Dendritic cell treated with granulocyte-macrophage colony-stimulating factor and Interleukin-4, amounts not matched to agents 40 ng/mL and 50 ng/mL, for 4 days (primary cell): ENCODE measurements around the gene SAMD4A.

Source experiments
- H3K27ac Mint-ChIP-seq: one replicate; pipeline ENCODE4 v1.8.0; 2022; ENCODE audit warnings: mild to moderate bottlenecking, mixed read lengths
- H3K27me3 Mint-ChIP-seq: one replicate; pipeline ENCODE4 v1.8.0; 2022; ENCODE audit warnings: mild to moderate bottlenecking, mixed read lengths
- H3K36me3 Mint-ChIP-seq: one replicate; pipeline ENCODE4 v1.8.0; 2022; ENCODE audit warnings: low read depth, mixed read lengths
- H3K4me1 Mint-ChIP-seq: one replicate; pipeline ENCODE4 v1.8.0; 2022; ENCODE audit warnings: low read depth, mixed read lengths
- H3K4me3 Mint-ChIP-seq: one replicate; pipeline ENCODE4 v1.8.0; 2022; ENCODE audit warnings: mild to moderate bottlenecking, moderate library complexity, mixed read lengths
- H3K9me3 Mint-ChIP-seq: one replicate; pipeline ENCODE4 v1.8.0; 2022; ENCODE audit warnings: mixed read lengths
- intact Hi-C: fragments of 100-400 bp; cut with micrococcal nuclease; formaldehyde crosslinking; loops from one replicate; pipeline ENCODE4 v1.15.0; 2022

The SAMD4A gene

DNA sequence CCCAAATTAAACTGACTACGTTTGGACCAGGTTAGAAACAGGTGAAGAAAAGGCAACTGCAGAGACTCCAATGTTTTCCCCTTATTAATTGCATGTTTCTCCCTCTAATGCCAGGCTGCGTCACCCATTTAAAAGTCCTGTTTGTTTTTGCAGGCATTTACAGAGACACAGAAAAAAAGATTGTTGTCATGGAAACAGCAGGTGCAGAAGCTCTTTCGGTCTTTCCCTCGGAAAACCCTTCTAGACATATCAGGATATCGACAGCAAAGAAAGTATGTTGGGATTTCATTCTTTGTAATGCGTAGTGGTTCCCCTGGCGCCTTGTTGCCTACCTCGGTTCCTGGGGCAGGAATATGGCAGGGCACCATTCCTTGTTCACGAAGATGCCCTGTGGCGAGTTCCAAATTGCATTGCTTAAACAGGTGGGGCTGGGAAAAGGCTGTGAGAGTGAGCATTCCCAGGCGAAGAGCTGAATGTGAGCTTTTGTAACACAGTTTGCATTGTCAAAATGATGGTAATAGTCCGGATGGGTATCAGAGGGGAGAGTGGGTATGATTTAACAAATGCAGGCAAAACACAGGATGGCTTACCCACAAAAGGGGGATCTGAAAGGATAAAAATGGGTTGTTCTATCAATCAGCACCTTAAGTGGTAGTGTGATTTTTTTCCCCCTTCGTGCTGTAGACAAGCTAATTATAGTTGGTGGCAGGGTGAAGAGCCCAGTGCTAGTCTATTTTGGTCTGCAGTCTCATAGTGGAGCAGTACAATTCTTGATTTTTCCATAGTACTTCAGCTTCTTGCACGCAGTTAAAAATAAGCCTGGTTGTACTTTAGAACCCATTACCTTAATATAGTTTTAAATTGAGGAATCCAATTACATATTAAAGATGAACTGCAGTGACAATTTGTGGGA lies 203.3 kb downstream of the SAMD4A start:
- no peak overlapping the region for H3K4me3 Mint-ChIP-seq
- intact Hi-C loops, result loop anchor here (5.0 kb wide), 1 partner anchor 78 kb away; no protein-coding TSS in a partner anchor
- H3K27me3 Mint-ChIP-seq, result peaks cover 25% of the 10 kb centered on the region
- H3K27ac Mint-ChIP-seq, result no peak overlapping the region
- no peaks in the 10 kb centered on the region for H3K9me3 Mint-ChIP-seq
- H3K36me3 Mint-ChIP-seq, result no peaks in the 10 kb centered on the region
- H3K4me1 Mint-ChIP-seq, result peaks cover 24% of the 10 kb centered on the region

DNA sequence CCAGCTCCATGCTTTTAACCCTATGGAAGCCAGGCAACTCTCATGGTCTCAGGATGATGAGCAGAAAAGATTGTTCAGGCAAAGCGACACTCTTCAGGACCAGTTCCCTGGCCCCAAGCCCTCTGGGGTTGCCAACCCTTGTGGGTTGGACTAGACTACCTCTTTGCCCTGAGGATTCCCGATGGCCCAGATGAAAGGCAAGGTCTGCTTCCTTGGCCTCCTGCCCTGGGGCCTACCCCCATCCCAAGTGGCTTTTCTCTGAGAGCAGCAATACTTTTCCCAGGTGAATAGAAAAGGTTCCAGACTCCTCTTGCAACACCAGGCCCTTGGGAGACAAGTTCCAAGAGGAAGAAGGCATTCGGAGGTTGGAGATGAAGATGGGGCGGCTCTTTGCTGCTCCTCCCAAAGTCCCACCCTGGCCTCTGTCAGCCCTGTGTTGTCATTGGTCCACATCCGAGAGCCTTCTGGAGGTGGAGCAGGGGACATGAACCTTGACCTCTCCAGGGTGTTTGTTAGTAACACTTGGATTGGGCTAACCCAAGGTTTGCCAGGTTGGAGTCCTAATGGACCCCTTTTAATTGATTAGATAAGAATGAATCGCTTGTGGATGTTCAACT lies 204.6 kb downstream of the SAMD4A start:
- Mint-ChIP-seq H3K4me3 (no peak overlapping the region), H3K27me3 (peaks cover 27% of the 10 kb centered on the region), H3K9me3 (no peaks in the 10 kb centered on the region), H3K4me1 (peaks cover 32% of the 10 kb centered on the region), H3K27ac (no peak overlapping the region), H3K36me3 (no peaks in the 10 kb centered on the region)
- intact Hi-C loops, result loop anchor here (2.0 to 5.0 kb wide), 2 partner anchors 41 to 79 kb away; no protein-coding TSS in a partner anchor

GRCh38 chr14:54772451-54772881 lies 205.5 kb downstream of the SAMD4A start:
- H3K4me1 Mint-ChIP-seq, result peaks cover 41% of the 10 kb centered on the region
- intact Hi-C loops, result loop anchor here (2.0 to 5.0 kb wide), 2 partner anchors 42 to 80 kb away; no protein-coding TSS in a partner anchor
- H3K27ac Mint-ChIP-seq, result peak overlapping the region; percentile 79
- H3K4me3 Mint-ChIP-seq, result no peak overlapping the region
- no peaks in the 10 kb centered on the region for H3K9me3 Mint-ChIP-seq
- peaks cover 32% of the 10 kb centered on the region for H3K27me3 Mint-ChIP-seq
- H3K36me3 Mint-ChIP-seq, result no peaks in the 10 kb centered on the region

DNA sequence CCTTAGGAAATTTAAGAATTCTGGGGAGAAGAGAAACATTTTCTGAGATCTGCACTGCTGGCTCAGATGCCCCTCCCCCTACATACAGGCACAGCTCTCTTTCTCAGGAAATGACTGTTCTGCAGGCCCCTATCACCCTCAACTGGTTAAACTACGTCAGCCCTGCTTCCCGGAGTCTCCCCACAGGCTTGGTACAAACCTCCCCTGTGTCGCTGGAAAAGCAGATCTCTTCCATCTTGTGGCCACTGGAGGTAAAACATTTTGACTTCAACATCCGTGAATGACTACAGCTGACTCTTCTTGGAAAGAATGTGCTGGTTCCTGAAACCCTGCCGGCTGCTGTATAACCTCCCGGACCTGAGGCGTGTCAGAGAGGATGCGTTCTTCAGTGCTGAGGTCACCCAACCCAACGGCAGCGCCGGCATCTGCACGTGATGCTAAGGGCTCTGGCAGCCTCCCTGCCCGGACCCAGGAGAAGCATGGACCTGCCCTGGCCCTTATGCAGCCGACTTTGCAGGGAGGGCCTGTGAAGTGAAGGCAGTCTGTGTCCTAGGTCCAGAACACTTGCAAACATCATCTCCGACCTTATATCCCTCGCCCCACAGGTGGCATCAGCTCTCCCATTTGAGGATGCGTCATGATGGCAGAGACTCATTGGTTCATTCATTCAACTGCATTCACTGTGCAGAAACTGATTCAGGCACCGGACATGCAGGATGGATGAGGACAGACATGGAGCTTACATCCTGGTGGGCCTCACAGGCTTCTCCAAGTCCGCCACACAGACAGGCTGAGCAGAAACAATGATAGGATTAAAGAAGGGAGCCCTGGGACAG lies 206.5 kb downstream of the SAMD4A start:
- peaks cover 50% of the 10 kb centered on the region for H3K4me1 Mint-ChIP-seq
- intact Hi-C loops, result loop anchor here (1.0 to 5.0 kb wide), 3 partner anchors 43 to 209 kb away; no protein-coding TSS in a partner anchor

DNA sequence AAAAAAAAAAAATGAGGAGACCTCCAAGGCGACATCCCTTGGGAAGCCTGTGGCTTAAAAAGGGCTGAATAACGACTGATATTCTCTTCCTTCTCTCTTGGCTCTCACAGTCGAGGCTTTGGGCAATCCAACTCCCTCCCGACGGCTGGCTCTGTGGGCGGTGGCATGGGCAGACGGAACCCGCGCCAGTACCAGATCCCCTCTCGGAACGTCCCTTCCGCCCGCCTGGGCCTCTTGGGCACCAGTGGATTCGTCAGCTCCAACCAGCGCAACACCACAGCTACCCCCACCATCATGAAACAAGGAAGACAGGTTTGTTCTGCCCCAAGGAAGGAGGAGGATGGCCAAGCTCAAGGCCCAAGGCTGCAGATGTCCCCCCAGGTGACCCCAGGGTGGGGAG lies 207.9 kb downstream of the SAMD4A start:
- Mint-ChIP-seq H3K4me3 (no peak overlapping the region), H3K36me3 (no peaks in the 10 kb centered on the region), H3K27me3 (peaks cover 38% of the 10 kb centered on the region), H3K4me1 (peaks cover 60% of the 10 kb centered on the region), H3K27ac (no peak overlapping the region), H3K9me3 (no peaks in the 10 kb centered on the region)
- intact Hi-C loops, result loop anchor here (5.0 kb wide), 1 partner anchor 83 kb away; no protein-coding TSS in a partner anchor

More for the DNA sequence above, 206.5 kb downstream of the SAMD4A start:
- Mint-ChIP-seq H3K36me3 (no peaks in the 10 kb centered on the region), H3K9me3 (no peaks in the 10 kb centered on the region), H3K27me3 (peaks cover 35% of the 10 kb centered on the region), H3K27ac (peak overlapping the region; percentile 79), H3K4me3 (peak overlapping the region; percentile 57)

DNA sequence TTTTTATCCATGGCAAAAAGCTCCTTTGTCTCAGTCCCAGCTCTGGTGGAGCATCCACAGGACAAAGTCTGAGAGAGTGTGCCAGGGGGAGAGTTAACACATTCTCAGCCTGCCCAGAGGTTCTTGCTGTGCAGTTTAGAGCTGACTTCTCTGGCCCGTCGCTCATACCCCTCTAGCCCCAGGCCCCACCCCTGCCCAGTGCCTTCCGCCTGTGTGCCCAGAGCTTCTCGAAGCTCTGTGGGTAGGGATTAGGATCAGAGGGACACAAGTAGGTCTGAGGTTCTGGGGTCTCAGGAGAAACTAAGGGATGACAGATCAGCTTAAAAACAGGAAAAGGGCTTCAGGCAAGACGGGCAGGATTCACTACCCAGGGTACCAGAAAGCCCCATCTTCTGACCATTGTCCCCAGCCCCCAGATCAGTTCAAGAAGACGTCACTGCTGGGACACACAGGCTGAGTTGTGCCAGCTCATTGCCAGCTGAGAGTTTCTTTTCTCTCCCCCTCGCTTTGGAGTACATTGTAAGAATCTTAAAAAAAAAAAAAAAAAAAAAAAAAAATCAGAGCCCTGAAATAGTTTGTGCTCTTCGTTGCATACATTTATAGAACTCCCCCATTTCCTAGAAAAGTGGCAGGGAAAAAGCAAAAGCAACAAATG lies 208.7 kb downstream of the SAMD4A start:
- Mint-ChIP-seq H3K27ac (peak overlapping the region; percentile 15), H3K36me3 (no peaks in the 10 kb centered on the region), H3K4me1 (peaks cover 65% of the 10 kb centered on the region)

GRCh38 chr14:54776361-54777001 lies 209.6 kb downstream of the SAMD4A start:
- Mint-ChIP-seq H3K27ac (no peak overlapping the region), H3K4me1 (peaks cover 66% of the 10 kb centered on the region), H3K9me3 (no peaks in the 10 kb centered on the region), H3K27me3 (peaks cover 49% of the 10 kb centered on the region), H3K36me3 (no peaks in the 10 kb centered on the region), H3K4me3 (peak overlapping the region; percentile 20)
- intact Hi-C loops, result no loop called here

More for the DNA sequence above, 208.7 kb downstream of the SAMD4A start:
- Mint-ChIP-seq H3K27me3 (peaks cover 44% of the 10 kb centered on the region), H3K4me3 (no peak overlapping the region), H3K9me3 (no peaks in the 10 kb centered on the region)
- intact Hi-C loops, result no loop called here

GRCh38 chr14:54777395-54777794 lies 210.5 kb downstream of the SAMD4A start:
- Mint-ChIP-seq H3K4me1 (peaks cover 75% of the 10 kb centered on the region), H3K27ac (no peak overlapping the region), H3K36me3 (no peaks in the 10 kb centered on the region), H3K27me3 (peaks cover 47% of the 10 kb centered on the region), H3K9me3 (no peaks in the 10 kb centered on the region), H3K4me3 (no peak overlapping the region)
- intact Hi-C loops, result no loop called here

DNA sequence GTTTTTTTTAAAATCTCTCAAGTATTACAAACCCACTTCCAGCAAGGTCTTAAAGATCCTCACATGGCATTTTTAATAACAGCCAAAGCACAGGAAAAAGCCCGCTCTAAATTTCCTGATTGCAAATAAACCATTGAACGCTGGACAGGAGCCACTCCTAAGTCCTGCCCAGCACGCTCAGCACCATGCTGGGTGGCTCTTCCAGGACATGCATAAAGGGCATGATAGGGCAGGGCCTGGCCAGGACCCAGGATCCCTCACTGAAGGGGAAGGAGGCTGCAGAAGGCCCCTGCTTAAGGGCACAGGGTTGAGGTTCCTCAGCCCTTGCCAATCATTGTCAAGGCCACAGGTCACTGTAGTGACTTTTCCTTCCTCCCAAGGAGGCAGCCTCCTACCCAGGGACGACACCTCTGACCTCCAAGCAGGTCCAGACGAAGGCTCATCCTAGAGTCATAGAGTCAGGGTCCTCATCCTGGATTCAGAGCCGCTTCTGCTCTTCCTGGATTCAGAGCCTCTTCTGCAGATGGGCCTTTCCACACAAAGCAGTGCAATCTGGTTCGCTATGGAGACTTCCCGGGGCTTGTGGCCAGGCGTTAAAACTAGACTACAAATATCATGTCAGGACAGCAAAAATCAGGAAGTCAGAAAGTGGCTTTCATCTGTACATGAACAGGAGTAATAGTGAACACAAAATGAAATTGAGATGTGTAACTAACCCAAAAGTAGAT lies 211.9 kb downstream of the SAMD4A start:
- H3K9me3 Mint-ChIP-seq, result no peaks in the 10 kb centered on the region
- peak overlapping the region; percentile 45 for H3K27ac Mint-ChIP-seq
- H3K36me3 Mint-ChIP-seq, result no peaks in the 10 kb centered on the region
- intact Hi-C loops, result no loop called here
- peaks cover 44% of the 10 kb centered on the region for H3K27me3 Mint-ChIP-seq
- H3K4me3 Mint-ChIP-seq, result no peak overlapping the region
- peaks cover 75% of the 10 kb centered on the region for H3K4me1 Mint-ChIP-seq

GRCh38 chr14:54781080-54781479 lies 214.2 kb downstream of the SAMD4A start:
- Mint-ChIP-seq H3K9me3 (no peaks in the 10 kb centered on the region), H3K27ac (no peak overlapping the region), H3K36me3 (no peaks in the 10 kb centered on the region), H3K4me3 (no peak overlapping the region), H3K27me3 (peaks cover 31% of the 10 kb centered on the region), H3K4me1 (peaks cover 85% of the 10 kb centered on the region)
- intact Hi-C loops, result no loop called here

- no peaks in the 10 kb centered on the region for H3K36me3 Mint-ChIP-seq
- H3K27ac Mint-ChIP-seq, result peak overlapping the region; percentile 85
- H3K4me1 Mint-ChIP-seq, result peaks cover 85% of the 10 kb centered on the region
- intact Hi-C loops, result no loop called here
- peaks cover 28% of the 10 kb centered on the region for H3K27me3 Mint-ChIP-seq
- H3K9me3 Mint-ChIP-seq, result no peaks in the 10 kb centered on the region
- peak overlapping the region; percentile 71 for H3K4me3 Mint-ChIP-seq
Observed at GRCh38 chr14:54781961-54782750, 215.2 kb downstream of the SAMD4A start.
